ENCODE results near the gene MEIKIN.

The MEIKIN gene

GRCh38 chr5:131792896-131793295 lies 152.6 kb downstream of the MEIKIN start:
- H3K27me3 ChIP-seq (ENCODE audit: control insufficient read depth in 2 of 2, insufficient read depth in 2 of 2, low read length in 2 of 2): no peaks in the 10 kb centered on the region
- peaks cover 7 to 15% of the 10 kb centered on the region in 2 donors for H3K4me1 ChIP-seq (ENCODE audit: control insufficient read depth in 2 of 2, insufficient read depth in 2 of 2, low read length in 2 of 2)
- H3K27ac ChIP-seq (ENCODE audit: low read depth in 2 of 2, low read length in 2 of 2): no peak overlapping the region
- no peak overlapping the region for H3K4me3 ChIP-seq (ENCODE audit: low read length in 2 of 2)
- no peaks in the 10 kb centered on the region for H3K9me3 ChIP-seq (ENCODE audit: control insufficient read depth in 2 of 2, low read length in 2 of 2)
- no peak overlapping the region for H3K9ac ChIP-seq (ENCODE audit: low read depth in 1 of 2, low read length in 2 of 2)
- no peaks in the 10 kb centered on the region for H3K36me3 ChIP-seq (ENCODE audit: control insufficient read depth in 2 of 2, insufficient read depth in 2 of 2, low read length in 2 of 2)

GRCh38 chr5:131791866-131792265 lies 153.6 kb downstream of the MEIKIN start:
- Histone ChIP-seq H3K9me3 (ENCODE audit: control insufficient read depth in 2 of 2, low read length in 2 of 2) (no peaks in the 10 kb centered on the region), H3K36me3 (ENCODE audit: control insufficient read depth in 2 of 2, insufficient read depth in 2 of 2, low read length in 2 of 2) (no peaks in the 10 kb centered on the region), H3K9ac (ENCODE audit: low read depth in 1 of 2, low read length in 2 of 2) (no peak overlapping the region), H3K4me3 (ENCODE audit: low read length in 2 of 2) (no peak overlapping the region), H3K27me3 (ENCODE audit: control insufficient read depth in 2 of 2, insufficient read depth in 2 of 2, low read length in 2 of 2) (no peaks in the 10 kb centered on the region), H3K4me1 (ENCODE audit: control insufficient read depth in 2 of 2, insufficient read depth in 2 of 2, low read length in 2 of 2) (peaks cover 2 to 12% of the 10 kb centered on the region in 2 donors), H3K27ac (ENCODE audit: low read depth in 2 of 2, low read length in 2 of 2) (no peak overlapping the region)

GRCh38 chr5:131790550-131790949 lies 154.9 kb downstream of the MEIKIN start:
- Histone ChIP-seq H3K27me3 (ENCODE audit: control insufficient read depth in 2 of 2, insufficient read depth in 2 of 2, low read length in 2 of 2) (no peaks in the 10 kb centered on the region), H3K27ac (ENCODE audit: low read depth in 2 of 2, low read length in 2 of 2) (no peak overlapping the region), H3K9me3 (ENCODE audit: control insufficient read depth in 2 of 2, low read length in 2 of 2) (no peaks in the 10 kb centered on the region), H3K4me3 (ENCODE audit: low read length in 2 of 2) (no peak overlapping the region), H3K4me1 (ENCODE audit: control insufficient read depth in 2 of 2, insufficient read depth in 2 of 2, low read length in 2 of 2) (peaks cover 2 to 9% of the 10 kb centered on the region in 2 donors), H3K9ac (ENCODE audit: low read depth in 1 of 2, low read length in 2 of 2) (no peak overlapping the region), H3K36me3 (ENCODE audit: control insufficient read depth in 2 of 2, insufficient read depth in 2 of 2, low read length in 2 of 2) (no peaks in the 10 kb centered on the region)

GRCh38 chr5:131789765-131790164 lies 155.7 kb downstream of the MEIKIN start:
- no peak overlapping the region for H3K27ac ChIP-seq (ENCODE audit: low read depth in 2 of 2, low read length in 2 of 2)
- H3K4me1 ChIP-seq (ENCODE audit: control insufficient read depth in 2 of 2, insufficient read depth in 2 of 2, low read length in 2 of 2): peaks cover 0 to 5% of the 10 kb centered on the region in 2 donors
- H3K4me3 ChIP-seq (ENCODE audit: low read length in 2 of 2): no peak overlapping the region
- H3K9ac ChIP-seq (ENCODE audit: low read depth in 1 of 2, low read length in 2 of 2): no peak overlapping the region
- no peaks in the 10 kb centered on the region for H3K27me3 ChIP-seq (ENCODE audit: control insufficient read depth in 2 of 2, insufficient read depth in 2 of 2, low read length in 2 of 2)
- H3K36me3 ChIP-seq (ENCODE audit: control insufficient read depth in 2 of 2, insufficient read depth in 2 of 2, low read length in 2 of 2): no peaks in the 10 kb centered on the region
- no peaks in the 10 kb centered on the region for H3K9me3 ChIP-seq (ENCODE audit: control insufficient read depth in 2 of 2, low read length in 2 of 2)

- peaks cover 0 to 2% of the 10 kb centered on the region in 2 donors for H3K4me1 ChIP-seq (ENCODE audit: control insufficient read depth in 2 of 2, insufficient read depth in 2 of 2, low read length in 2 of 2)
- no peak overlapping the region for H3K9ac ChIP-seq (ENCODE audit: low read depth in 1 of 2, low read length in 2 of 2)
- H3K27ac ChIP-seq (ENCODE audit: low read depth in 2 of 2, low read length in 2 of 2): no peak overlapping the region
- H3K27me3 ChIP-seq (ENCODE audit: control insufficient read depth in 2 of 2, insufficient read depth in 2 of 2, low read length in 2 of 2): no peaks in the 10 kb centered on the region
- H3K36me3 ChIP-seq (ENCODE audit: control insufficient read depth in 2 of 2, insufficient read depth in 2 of 2, low read length in 2 of 2): no peaks in the 10 kb centered on the region
- H3K9me3 ChIP-seq (ENCODE audit: control insufficient read depth in 2 of 2, low read length in 2 of 2): no peaks in the 10 kb centered on the region
- H3K4me3 ChIP-seq (ENCODE audit: low read length in 2 of 2): no peak overlapping the region
Observed at GRCh38 chr5:131787736-131788135, 157.7 kb downstream of the MEIKIN start.

GRCh38 chr5:131786900-131787692 lies 158.4 kb downstream of the MEIKIN start:
- Histone ChIP-seq H3K36me3 (ENCODE audit: control insufficient read depth in 2 of 2, insufficient read depth in 2 of 2, low read length in 2 of 2) (no peaks in the 10 kb centered on the region), H3K9me3 (ENCODE audit: control insufficient read depth in 2 of 2, low read length in 2 of 2) (no peaks in the 10 kb centered on the region), H3K4me1 (ENCODE audit: control insufficient read depth in 2 of 2, insufficient read depth in 2 of 2, low read length in 2 of 2) (peaks cover 0 to 2% of the 10 kb centered on the region in 2 donors), H3K27ac (ENCODE audit: low read depth in 2 of 2, low read length in 2 of 2) (no peak overlapping the region), H3K9ac (ENCODE audit: low read depth in 1 of 2, low read length in 2 of 2) (no peak overlapping the region), H3K4me3 (ENCODE audit: low read length in 2 of 2) (no peak overlapping the region), H3K27me3 (ENCODE audit: control insufficient read depth in 2 of 2, insufficient read depth in 2 of 2, low read length in 2 of 2) (no peaks in the 10 kb centered on the region)

- H3K27me3 ChIP-seq (ENCODE audit: control insufficient read depth in 2 of 2, insufficient read depth in 2 of 2, low read length in 2 of 2): no peaks in the 10 kb centered on the region
- H3K9ac ChIP-seq (ENCODE audit: low read depth in 1 of 2, low read length in 2 of 2): no peak overlapping the region
- no peak overlapping the region for H3K4me3 ChIP-seq (ENCODE audit: low read length in 2 of 2)
- no peaks in the 10 kb centered on the region for H3K9me3 ChIP-seq (ENCODE audit: control insufficient read depth in 2 of 2, low read length in 2 of 2)
- H3K4me1 ChIP-seq (ENCODE audit: control insufficient read depth in 2 of 2, insufficient read depth in 2 of 2, low read length in 2 of 2): peaks cover 0 to 2% of the 10 kb centered on the region in 2 donors
- no peaks in the 10 kb centered on the region for H3K36me3 ChIP-seq (ENCODE audit: control insufficient read depth in 2 of 2, insufficient read depth in 2 of 2, low read length in 2 of 2)
- no peak overlapping the region for H3K27ac ChIP-seq (ENCODE audit: low read depth in 2 of 2, low read length in 2 of 2)
Observed at GRCh38 chr5:131786036-131786435, 159.4 kb downstream of the MEIKIN start.

- no peak overlapping the region for H3K27ac ChIP-seq (ENCODE audit: low read depth in 2 of 2, low read length in 2 of 2)
- no peaks in the 10 kb centered on the region for H3K9me3 ChIP-seq (ENCODE audit: control insufficient read depth in 2 of 2, low read length in 2 of 2)
- no peaks in the 10 kb centered on the region for H3K36me3 ChIP-seq (ENCODE audit: control insufficient read depth in 2 of 2, insufficient read depth in 2 of 2, low read length in 2 of 2)
- peaks cover 0 to 2% of the 10 kb centered on the region in 2 donors for H3K4me1 ChIP-seq (ENCODE audit: control insufficient read depth in 2 of 2, insufficient read depth in 2 of 2, low read length in 2 of 2)
- H3K4me3 ChIP-seq (ENCODE audit: low read length in 2 of 2): no peak overlapping the region
- H3K9ac ChIP-seq (ENCODE audit: low read depth in 1 of 2, low read length in 2 of 2): no peak overlapping the region
- no peaks in the 10 kb centered on the region for H3K27me3 ChIP-seq (ENCODE audit: control insufficient read depth in 2 of 2, insufficient read depth in 2 of 2, low read length in 2 of 2)
Observed at GRCh38 chr5:131783874-131784273, 161.6 kb downstream of the MEIKIN start.

GRCh38 chr5:131783357-131783756 lies 162.1 kb downstream of the MEIKIN start:
- H3K4me1 ChIP-seq (ENCODE audit: control insufficient read depth in 2 of 2, insufficient read depth in 2 of 2, low read length in 2 of 2): peaks cover 0 to 2% of the 10 kb centered on the region in 2 donors
- H3K36me3 ChIP-seq (ENCODE audit: control insufficient read depth in 2 of 2, insufficient read depth in 2 of 2, low read length in 2 of 2): no peaks in the 10 kb centered on the region
- no peaks in the 10 kb centered on the region for H3K9me3 ChIP-seq (ENCODE audit: control insufficient read depth in 2 of 2, low read length in 2 of 2)
- H3K27me3 ChIP-seq (ENCODE audit: control insufficient read depth in 2 of 2, insufficient read depth in 2 of 2, low read length in 2 of 2): no peaks in the 10 kb centered on the region
- H3K9ac ChIP-seq (ENCODE audit: low read depth in 1 of 2, low read length in 2 of 2): no peak overlapping the region
- H3K4me3 ChIP-seq (ENCODE audit: low read length in 2 of 2): no peak overlapping the region
- H3K27ac ChIP-seq (ENCODE audit: low read depth in 2 of 2, low read length in 2 of 2): no peak overlapping the region

GRCh38 chr5:131782717-131783116 lies 162.7 kb downstream of the MEIKIN start:
- Histone ChIP-seq H3K9me3 (ENCODE audit: control insufficient read depth in 2 of 2, low read length in 2 of 2) (no peaks in the 10 kb centered on the region), H3K36me3 (ENCODE audit: control insufficient read depth in 2 of 2, insufficient read depth in 2 of 2, low read length in 2 of 2) (no peaks in the 10 kb centered on the region), H3K9ac (ENCODE audit: low read depth in 1 of 2, low read length in 2 of 2) (no peak overlapping the region)

More at GRCh38 chr5:131782717-131783116, 162.7 kb downstream of the MEIKIN start:
- Histone ChIP-seq H3K27me3 (ENCODE audit: control insufficient read depth in 2 of 2, insufficient read depth in 2 of 2, low read length in 2 of 2) (no peaks in the 10 kb centered on the region), H3K27ac (ENCODE audit: low read depth in 2 of 2, low read length in 2 of 2) (no peak overlapping the region), H3K4me1 (ENCODE audit: control insufficient read depth in 2 of 2, insufficient read depth in 2 of 2, low read length in 2 of 2) (no peaks in the 10 kb centered on the region), H3K4me3 (ENCODE audit: low read length in 2 of 2) (no peak overlapping the region)

All from mucosa of rectum (tissue), 2 donors.